AG09309 (cell line): ENCODE measurements around the gene PRKAG2.
"Not testable (repeated sequence)": the region's sequence is repeated elsewhere in the genome, so short reads cannot be mapped to it uniquely, and the experiment has no call there.

Experiments used
- DNase-seq: peaks from one replicate; pipeline ENCODE4 v3.0.0-alpha.2; 2010; ENCODE audit warnings: low read depth
- H3K4me3 ChIP-seq: 2 replicates; pipeline ENCODE4 v1.5.1; 2011; ENCODE audit warnings: mild to moderate bottlenecking, low read depth, low read length, moderate library complexity; ENCODE audit not compliant: control insufficient read depth
- CTCF ChIP-seq: IDR thresholded peaks from 2 replicates; pipeline ENCODE4 v1.5.1; 2011; ENCODE audit warnings: mild to moderate bottlenecking, low read depth, low read length, inconsistent platforms; ENCODE audit not compliant: insufficient read depth, control insufficient read depth; ENCODE audit errors: missing control alignments

PRKAG2 gene

GRCh38 chr7:151921451-151921850 is 44.5 kb upstream of the PRKAG2 start:
- TF ChIP-seq CTCF: no peak
- H3K4me3 ChIP-seq: no peak overlapping the region
- DNase-seq: no peak

- no peak for TF ChIP-seq CTCF
- DNase-seq: no peak
- no peak overlapping the region for H3K4me3 ChIP-seq
Observed at GRCh38 chr7:151920488-151920887, 43.6 kb upstream of the PRKAG2 start.

DNA sequence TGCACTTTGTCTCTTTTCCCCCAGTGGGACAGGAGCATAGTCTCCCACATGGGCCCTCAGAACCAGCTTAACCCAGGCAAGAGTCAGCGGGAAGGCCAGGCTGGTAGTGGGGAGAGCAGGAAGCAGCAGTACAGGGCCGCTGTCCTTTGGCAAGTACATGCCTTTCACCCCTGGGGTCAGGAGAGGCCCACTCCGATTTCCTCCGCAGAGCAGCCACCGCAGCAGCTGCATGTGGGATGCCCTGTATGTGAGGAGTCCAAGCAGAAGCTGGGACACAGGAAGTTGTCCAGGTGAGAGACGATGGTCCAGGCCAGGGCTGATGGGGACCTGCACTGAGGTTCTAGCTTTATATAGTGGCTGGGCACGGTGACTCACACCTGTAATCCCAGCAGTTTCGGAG is 42.7 kb upstream of the PRKAG2 start:
- no peak for TF ChIP-seq CTCF
- DNase-seq: no peak

DNA sequence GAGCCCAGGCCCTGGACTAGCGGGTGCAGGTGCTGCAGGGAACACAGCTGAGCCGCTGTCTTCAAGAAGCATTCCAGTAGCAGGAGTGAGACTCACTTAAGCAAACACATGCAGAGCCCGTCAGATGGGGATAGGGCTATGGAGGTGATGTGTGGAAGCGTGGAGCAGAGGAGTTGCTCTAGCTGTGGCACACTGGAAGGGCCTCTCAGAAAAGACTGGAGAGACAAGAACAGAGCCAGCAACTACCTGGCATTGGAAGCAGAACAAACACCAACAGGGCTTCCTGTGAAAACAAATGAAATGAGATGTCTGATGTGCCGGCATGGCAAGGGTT is 41.6 kb upstream of the PRKAG2 start:
- no peak overlapping the region for H3K4me3 ChIP-seq
- no peak for TF ChIP-seq CTCF
- DNase-seq: no peak

More for the DNA sequence above, 42.7 kb upstream of the PRKAG2 start:
- H3K4me3 ChIP-seq: no peak overlapping the region

GRCh38 chr7:151917791-151918509 is 41.0 kb upstream of the PRKAG2 start:
- no peak overlapping the region for H3K4me3 ChIP-seq
- no peak for TF ChIP-seq CTCF
- DNase-seq: no peak

GRCh38 chr7:151914051-151914450 is 37.1 kb upstream of the PRKAG2 start:
- no peak for DNase-seq
- no peak overlapping the region for H3K4me3 ChIP-seq
- no peak for TF ChIP-seq CTCF

- not testable (repeated sequence) for DNase-seq, H3K4me3 ChIP-seq
Observed at GRCh38 chr7:151910655-151911054, 33.7 kb upstream of the PRKAG2 start.

GRCh38 chr7:151907115-151907514 is 30.2 kb upstream of the PRKAG2 start:
- H3K4me3 ChIP-seq, DNase-seq: not testable (repeated sequence)
